CD4-positive, alpha-beta T cell treated with Interleukin-2 at 100 ng/mL for 4 hours (primary cell): Measurements from ENCODE around the gene OMA1.
"Not testable (repeated sequence)": the region's sequence is repeated elsewhere in the genome, so short reads cannot be mapped to it uniquely, and the experiment has no call there.

Source experiments
- DNase-seq: peaks from one replicate; pipeline ENCODE4 v3.0.0-alpha.2; 2020; ENCODE audit warnings: low spot score

Gene OMA1

DNA sequence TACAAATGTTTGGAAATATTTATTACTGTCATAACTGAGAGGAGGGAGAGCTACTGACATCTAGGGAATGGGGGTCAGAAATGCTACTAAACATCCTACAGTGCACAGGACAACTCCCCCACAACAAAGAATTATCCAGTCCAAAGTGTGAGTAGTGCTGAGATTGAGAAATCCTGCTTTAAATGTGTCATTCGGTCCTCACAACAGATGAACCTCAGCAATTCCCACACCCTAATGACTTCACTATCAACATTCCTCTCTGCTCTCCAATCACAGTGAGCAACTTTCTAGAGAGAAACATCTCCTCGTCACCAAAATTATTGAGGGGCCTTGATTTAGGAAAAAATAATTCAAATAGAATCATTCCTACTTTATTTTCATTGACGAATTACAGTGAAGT lies 18.0 kb downstream of the OMA1 start:
- no peak for DNase-seq

DNA sequence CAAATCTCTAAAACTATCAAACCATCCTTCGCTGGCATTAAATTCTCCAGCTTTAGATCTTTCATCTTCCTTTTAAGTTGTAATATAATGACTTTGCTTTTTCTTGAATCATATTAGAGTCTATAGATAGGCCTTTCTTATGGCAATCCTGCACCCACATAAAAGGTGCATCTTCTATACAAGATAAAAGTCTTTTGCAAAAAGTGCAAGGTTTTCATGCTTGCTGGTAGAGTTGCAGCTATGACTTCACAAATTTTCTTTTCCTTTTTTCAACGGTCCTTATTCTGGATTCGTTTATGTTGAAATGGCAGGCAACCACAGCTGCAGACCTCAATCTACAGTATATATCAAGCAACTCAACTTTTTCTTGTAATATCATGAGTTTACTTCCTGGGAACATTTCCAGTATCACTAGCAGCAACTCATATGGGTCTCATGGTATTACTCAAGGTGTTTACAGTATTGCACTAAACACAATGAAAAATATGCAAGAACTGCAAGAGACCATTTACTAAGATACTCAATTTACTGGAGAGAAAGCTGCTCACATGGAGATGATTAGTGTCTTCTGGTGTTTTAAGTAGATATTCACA lies 22.1 kb downstream of the OMA1 start:
- no peak for DNase-seq

DNA sequence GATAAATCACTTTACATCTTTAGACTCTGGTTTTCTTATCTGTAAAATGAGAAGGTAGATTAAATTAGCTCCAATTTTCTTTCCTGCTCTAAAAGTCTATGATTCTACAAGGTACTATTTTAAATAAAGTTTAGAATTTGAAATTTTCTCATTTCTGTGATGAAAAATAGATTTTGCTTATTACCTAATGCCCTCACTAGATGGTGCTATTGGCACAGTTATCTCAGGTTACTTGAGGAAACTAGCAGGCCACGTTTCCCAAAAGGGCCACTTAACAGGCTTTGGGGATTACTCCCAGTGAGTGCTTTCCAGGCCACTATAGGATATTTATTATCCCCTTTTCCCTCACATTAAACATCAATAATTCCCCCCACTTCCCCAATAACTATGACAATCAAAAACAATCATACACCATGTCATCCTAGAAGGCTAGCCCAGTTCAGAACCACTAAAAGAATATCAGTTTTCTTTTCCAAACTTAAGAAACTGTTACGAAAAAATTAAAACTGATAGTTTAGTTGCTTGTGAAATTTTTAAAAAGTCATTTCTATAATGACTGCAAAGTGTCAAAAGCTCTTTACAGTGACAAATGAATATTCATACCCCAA lies 30.6 kb downstream of the OMA1 start:
- peak; percentile 69 for DNase-seq

DNA sequence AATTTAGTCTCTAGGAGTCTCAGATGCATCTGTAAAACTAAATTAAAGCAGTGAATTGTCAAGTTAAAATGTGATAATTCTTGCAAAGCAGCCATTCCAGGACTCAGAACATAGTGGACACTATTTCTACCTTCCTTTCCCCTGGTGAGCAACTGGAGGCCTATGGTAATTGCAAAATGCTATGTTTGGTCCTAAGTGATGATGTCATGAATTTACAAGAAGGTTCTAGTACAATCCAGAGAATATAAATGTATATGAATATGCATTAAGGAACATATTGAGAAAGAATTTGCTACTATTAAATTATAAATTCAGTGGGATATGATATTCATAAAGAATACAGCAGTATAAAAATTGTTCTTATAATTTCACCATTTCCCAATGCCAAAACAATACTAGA lies 32.6 kb downstream of the OMA1 start:
- DNase-seq = no peak

DNA sequence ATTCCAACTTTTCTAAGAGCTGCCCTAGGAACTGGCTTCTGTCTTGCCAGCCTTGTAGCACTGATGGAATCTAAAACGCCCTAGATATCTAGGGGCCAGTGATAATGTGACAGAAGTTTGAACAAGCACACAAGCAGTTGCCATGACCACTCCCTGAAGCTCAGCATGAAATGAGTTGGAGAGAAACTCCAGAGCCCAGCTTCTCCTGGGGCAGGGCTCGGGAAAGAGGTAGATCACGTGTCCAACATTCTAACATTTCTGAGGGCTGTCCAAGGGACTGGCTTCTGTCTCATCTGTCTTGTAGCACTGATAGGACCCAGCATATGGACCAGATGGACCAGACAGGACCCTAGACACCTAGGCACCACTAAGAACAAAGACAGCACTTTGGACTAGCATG lies 37.9 kb downstream of the OMA1 start:
- no peak for DNase-seq

DNA sequence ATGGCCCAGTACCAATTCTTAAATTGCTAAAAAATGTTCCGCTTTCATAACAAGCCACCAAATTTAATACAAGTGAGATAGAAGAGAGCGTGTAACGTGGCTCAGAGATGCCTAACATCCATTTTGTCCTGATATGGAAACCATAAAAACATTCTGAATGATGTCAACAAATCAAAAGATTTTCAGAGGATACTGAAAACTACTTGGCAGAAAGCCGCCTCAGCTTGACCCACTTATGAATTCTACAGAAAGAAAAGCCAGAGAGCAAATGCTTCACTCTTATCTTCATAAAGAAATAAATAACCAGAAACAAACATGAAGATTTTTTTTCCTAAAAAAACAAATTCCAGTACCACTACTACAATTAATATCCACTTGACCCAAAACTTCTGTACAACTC lies 41.2 kb downstream of the OMA1 start:
- no peak for DNase-seq

DNA sequence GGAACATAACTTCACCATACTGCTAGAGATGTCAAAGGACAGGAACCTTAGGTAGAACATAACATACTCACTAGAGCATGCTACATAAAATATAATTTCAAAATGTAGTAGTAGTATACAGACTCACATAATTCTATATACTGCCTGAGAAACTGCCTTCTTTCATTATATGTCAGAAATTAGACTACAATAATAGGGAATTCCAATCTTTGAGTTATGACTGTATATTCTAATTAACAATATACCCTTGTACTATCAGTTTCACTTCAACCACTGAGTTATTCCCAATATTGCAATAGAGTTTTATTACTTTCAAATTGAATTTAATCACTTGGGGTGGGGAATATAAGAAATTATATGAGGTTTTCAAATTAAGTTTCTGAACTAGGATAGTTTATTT lies 44.0 kb downstream of the OMA1 start:
- DNase-seq = no peak

DNA sequence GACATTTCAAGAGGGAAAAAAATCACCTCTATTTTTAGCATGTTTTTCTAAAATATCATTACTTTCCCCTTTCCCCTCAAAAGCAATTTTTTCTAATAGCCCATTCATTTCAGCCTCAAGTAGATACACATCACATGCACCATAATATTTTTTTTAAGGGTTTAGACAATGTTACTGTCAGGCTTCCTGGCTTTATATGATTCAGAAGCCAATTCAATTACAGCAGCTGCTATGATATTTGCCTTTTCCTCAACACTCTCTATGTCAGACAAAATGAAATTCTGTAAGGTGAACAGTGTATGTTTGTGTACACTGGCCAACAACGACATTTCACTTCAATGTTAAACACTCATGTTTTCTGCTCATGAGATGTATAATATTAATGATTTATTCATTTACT lies 46.5 kb downstream of the OMA1 start:
- no peak for DNase-seq

DNA sequence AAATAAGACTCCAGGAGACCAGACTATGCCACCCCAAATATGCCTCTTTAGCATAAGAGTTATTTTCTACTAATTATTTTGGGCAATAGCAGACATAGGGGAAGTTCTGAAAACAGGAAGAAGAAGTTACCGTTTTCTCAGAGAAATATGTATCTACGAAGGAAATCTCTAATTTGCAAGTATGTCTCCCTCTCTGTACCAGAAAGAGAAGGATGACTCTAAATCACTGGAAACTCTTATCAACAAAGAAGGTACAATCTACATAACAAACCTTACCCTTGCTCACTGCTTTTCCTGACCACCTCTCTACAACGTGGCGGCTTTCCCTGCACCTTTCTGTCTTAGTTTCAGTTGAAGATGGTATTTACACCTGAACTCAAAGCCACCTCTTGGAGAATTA lies 49.0 kb downstream of the OMA1 start:
- DNase-seq = no peak

DNA sequence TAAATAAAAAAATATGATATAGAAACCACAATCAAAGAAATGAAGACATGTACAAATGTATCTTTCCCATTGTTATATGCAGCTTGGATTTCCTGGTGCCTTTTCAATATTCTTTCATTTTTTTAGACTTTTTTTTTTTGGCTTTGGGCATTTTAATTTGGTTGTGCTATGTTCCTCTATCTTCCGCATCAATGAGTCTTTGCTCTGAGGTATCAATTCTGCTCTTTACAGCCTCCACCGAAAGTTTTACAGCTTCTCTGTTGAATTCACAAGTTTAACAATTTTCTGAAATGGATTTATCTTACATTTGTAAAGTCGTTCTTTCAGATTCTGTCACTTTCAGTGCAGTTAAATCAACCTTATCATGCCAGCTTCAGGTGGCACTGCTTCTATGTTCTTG lies 50.5 kb downstream of the OMA1 start:
- DNase-seq = no peak

DNA sequence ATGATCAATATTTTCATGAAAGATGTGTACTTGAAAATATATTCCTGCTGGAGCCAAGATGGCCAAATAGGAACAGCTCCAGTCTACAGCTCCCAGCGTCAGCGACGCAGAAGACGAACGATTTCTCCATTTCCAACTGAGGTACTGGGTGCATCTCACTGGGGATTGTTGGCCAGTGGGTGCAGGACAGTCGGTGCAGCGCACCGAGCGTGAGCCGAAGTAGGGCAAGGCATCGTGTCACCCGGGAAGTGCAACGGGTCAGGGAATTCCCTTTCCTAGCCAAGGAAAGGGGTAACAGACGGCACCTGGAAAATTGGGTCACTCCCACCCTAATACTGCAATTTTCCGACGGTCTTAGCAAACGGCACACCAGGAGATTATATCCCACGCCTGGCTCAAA lies 57.6 kb downstream of the OMA1 start:
- DNase-seq = not testable (repeated sequence)

DNA sequence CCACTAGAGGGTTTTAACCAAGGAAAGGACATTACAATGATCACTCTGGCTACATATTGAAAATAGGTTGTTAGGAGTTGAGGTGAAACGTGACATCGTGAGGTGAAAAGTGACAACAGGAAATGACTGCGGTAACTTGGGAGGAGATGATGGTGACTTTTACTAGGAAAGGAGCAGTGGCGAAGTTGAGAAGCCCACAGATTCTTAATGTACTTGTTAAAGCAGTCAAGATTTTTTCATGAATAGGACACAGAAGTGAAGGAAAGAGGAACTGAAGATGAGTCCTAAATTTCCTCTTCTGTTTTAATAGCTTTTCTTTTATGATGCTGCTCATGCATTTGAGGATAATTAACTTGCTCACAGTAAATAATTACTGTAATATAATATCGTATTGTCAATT lies 59.5 kb downstream of the OMA1 start:
- DNase-seq = no peak

DNA sequence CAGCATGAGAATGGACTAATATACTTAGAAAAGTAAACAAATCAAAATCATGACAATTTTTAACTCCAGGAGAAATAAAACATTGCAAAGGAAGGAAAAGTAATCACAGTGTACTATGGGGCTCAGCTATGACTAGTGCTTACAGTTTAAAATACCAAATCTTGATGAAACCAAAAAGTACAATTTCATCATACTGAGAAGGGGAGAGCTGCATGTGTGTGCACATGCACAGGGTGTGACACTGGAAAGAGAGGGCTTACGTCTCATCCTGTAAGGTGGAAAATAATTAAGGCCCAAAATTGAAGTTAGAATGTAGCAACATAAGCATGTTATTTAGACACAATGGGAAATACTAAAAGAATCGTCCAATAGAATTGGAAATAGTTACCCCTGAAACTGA lies 64.6 kb downstream of the OMA1 start:
- DNase-seq = no peak

DNA sequence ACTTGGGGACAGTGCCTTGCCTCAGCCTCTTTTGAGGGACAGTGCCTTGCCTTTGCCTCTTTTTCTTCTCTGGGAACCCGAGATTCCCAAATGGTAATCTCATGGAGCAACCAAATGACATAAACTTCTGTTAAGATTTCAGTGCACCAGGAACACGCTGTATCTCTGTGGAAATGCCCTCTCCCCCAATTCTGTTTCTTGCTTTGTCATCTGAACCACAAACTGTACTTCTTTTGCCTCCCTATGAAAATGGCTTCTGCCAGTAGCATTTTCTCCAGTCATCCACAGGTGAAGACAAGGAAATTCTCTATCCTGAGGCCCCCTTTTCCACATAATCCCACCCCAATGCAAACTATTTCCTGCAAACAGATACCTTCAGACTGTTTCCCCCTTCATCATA lies 66.3 kb downstream of the OMA1 start:
- no peak for DNase-seq

DNA sequence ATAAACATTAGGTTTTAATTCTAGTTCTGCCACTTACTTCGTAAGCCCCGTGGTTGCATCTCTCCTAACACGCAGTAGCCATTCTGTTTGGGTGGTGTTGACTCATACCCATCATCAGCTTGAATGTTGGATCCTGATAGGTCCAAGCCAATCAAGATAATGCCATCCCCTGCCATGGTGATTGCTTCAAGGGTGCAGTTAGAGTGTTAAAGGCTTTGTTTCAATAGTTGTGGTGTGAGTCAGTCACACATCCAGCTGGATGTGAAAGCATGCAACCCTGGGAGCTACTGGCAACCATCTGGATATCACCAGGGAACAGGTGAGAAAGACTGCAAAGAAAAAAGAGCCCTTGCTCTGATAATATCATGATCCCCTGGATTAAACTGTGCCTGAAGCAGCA lies 69.1 kb downstream of the OMA1 start:
- no peak for DNase-seq

DNA sequence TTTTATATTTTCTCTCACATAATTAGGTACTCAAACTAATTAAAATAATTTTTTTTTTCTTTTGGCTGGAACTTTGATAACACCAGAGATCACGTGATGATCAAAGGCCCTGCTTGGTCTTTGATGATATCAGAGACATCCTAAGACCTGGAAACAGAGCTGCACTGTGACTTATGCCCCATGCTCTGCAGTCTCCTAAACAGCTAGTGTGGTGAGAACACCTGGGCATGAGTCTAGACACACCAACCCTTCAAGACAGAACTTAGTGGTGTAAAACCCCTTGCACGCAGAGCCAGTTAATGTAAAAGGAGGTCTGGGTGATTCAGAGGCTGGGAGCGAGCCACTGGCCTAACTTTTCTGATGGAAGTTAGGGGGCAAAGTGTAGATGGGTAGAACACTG lies 70.3 kb downstream of the OMA1 start:
- DNase-seq = no peak

DNA sequence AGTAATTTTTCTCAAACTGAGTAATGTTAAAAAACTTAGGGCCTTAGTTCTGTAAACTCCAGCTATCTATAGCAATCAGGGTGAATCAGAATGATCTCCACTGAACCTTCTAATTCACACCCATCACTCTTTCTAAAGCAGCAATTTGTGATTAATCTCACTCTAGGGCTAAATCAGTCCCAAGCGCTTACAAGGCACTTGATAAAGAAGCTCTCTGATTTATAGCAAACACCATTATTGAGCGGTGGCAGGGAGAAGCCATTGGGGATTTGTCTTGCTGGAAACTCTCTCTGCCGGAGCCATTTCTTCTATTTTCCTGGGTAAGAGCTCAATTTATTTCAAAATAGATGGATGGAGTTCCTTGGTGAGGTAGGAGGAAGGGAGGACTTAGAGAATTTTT lies 77.0 kb downstream of the OMA1 start:
- no peak for DNase-seq

DNA sequence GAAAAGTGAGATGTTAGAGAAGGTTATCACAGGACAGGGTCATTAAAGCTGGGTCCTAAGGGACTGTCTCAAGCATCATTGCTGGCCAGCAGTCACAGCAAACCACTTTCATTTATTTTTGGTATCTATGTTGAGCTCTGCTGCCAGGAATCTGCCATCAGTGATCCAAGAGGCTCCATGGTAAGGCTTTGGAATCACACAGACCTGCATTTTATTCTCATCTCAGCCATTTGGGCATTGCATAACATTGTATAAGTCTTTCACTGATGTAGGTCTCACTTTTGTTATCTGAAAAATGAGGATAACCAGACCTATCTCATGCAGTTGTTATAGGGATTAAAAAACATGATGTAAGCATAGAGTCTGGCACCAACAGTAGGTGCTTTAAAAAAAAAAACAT lies 77.5 kb downstream of the OMA1 start:
- no peak for DNase-seq

DNA sequence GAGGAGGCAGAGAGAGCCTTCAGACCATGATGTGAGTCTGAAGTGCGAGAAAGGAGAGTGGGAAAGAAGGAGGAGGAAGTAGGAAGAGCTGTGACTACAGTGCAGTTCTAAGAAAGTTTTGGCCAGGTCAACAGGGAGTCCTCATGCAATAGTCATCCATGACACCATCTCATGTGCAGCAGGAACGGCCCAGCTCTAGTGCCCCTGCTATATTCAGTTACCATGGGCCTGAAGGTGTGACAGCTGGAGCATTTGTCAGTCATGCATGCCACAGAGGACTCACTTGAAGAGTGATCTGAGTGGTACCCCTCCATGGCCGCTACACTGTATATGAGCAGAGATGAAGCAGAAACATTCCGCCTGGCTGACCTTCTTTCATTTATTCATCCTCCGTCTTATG lies 77.9 kb downstream of the OMA1 start:
- no peak for DNase-seq

DNA sequence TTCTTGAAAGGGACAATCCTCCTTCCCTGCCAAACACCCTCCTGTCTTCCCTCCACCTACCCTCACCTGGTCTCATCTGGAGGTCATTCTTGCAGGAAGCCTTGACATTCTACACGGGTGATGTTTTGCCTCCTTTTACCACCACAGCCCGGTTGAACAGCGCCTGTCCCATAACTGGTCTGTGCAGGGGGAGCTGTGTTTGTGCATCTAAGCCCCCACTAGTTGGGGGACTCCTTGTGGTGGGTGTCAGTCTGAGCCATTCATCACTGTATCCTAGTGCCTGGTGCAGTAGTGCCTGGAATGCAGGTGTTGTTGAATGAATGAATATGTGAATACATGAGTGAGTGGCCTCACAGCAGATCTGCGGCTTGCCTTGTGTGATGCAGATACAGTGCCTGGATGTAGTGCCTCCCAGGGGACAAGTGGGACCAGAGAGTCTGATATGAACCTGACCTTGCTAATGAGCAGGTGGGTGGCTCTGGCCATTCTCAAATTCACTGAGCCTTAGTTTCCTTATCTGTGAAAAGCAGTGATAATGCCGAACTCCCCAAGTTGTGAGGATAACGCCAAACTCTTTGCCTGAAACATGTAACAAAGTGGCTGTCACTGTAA lies 79.8 kb downstream of the OMA1 start:
- DNase-seq = no peak

DNA sequence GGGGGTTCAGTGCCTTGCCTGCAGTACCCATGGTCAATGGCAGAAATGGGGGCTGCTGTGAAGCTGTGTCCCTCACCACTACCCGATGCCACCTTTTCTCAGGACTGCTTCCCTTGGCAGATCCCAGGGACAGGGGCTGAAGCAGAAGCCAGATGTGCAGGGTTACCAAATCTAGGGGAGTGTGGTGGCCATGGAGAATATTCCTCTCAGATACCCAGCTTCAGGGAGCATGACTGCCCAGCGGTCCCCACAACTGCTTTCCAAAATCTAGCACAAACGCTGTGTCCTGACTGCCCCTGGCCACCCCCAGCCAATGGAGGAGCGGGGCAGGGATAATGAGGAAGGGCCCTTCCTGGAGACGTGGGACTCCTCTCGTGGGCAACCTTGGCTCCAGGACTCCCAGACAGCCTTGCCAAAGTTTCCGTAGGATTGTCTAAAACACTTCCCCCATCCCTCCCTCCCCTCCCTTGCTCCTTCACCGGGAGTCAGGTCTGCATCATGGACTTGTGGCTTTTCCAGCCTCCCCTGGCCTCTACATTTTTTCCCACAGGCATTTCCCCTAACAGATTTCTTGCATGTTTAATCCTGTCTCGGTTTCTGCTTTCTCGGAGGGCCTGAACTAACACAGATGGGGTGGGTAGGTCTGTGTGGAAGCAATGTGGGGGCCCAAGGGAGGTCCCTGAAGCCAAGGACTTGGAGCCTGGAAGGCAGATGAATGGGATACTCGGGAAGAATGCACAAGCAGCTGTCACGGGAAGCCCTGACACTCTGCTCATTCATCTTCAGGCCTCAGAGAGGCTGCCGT lies 80.5 kb downstream of the OMA1 start:
- DNase-seq = no peak

DNA sequence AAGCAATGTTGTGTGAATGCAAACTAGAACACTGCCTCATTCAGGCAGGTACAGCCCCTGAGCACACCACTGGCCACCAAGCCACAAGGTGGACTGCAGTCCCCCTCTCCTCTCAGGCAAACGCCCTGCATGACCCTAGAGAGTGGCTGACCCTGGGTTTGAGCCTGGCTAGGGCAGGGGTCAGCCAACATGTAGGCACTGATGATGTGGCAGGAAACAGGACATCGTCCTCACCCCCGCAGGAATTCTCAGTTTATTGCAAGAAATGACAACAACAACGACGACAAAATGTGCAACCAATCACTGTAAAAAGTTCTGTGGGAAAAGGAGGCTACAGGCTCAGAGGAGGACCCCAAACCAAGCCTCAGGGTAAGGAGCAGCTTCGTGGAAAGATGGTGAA lies 81.3 kb downstream of the OMA1 start:
- no peak for DNase-seq

DNA sequence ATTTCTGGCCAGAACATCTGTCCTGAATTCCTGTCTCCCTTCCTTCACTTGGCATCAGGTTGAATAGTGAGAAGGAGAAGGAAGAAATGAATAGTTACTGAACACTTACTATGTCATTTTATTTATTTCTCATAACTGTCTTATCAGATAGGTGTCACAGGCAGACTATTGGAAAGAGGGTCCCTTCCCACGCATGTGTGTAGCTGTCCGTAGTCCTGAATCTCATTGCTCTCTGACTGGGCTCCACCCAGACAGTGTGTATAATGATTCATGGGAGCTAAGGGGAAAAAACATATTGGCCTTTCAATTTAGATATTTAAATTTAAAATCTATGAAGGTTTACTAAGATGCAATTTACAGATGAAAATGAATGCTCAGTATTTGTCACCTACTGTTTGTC lies 86.1 kb downstream of the OMA1 start:
- no peak for DNase-seq
